NCI-H2227 treated with DMSO at 0.1 percent for 48 hours (cell line): ENCODE data around the gene FCAR.
"Not testable (repeated sequence)": the region's sequence is repeated elsewhere in the genome, so short reads cannot be mapped to it uniquely, and the experiment has no call there.

Experiments used
- DNase-seq: peaks from one replicate; lab custom pipeline; 2025; lab: John Stamatoyannopoulos, UW

Gene FCAR

GRCh38 chr19:54873990-54874389 lies at the start of gene FCAR:
FCAR (plus strand) TSS chr19:54874235; CDS start chr19:54874290, 55 bp downstream.
- DNase-seq, result no peak

GRCh38 chr19:54824416-54824815 lies 49.6 kb upstream of the FCAR start:
- DNase-seq, result not testable (repeated sequence)

GRCh38 chr19:54825326-54825725 lies 48.7 kb upstream of the FCAR start:
- not testable (repeated sequence) for DNase-seq

- not testable (repeated sequence) for DNase-seq
Measured at GRCh38 chr19:54828064-54828463, 46.0 kb upstream of the FCAR start.

- not testable (repeated sequence) for DNase-seq
Measured at GRCh38 chr19:54832496-54832895, 41.5 kb upstream of the FCAR start, which contains the start of gene KIR2DS4. KIR2DS4 (plus strand) TSS chr19:54832676.

- DNase-seq, result not testable (repeated sequence)
Measured at GRCh38 chr19:54835126-54835525, 38.9 kb upstream of the FCAR start.

GRCh38 chr19:54837522-54837921 lies 36.5 kb upstream of the FCAR start:
- DNase-seq, result not testable (repeated sequence)

- DNase-seq, result not testable (repeated sequence)
Measured at GRCh38 chr19:54843171-54843570, 30.9 kb upstream of the FCAR start.

- not testable (repeated sequence) for DNase-seq
Measured at GRCh38 chr19:54850061-54850640, 23.9 kb upstream of the FCAR start, which contains the start of gene KIR3DL2. KIR3DL2 (plus strand) TSS chr19:54850443; CDS start chr19:54850476, 33 bp downstream.

- no peak for DNase-seq
Measured at GRCh38 chr19:54850930-54851329, 23.1 kb upstream of the FCAR start.

GRCh38 chr19:54851353-54851752 lies 22.7 kb upstream of the FCAR start:
- no peak for DNase-seq

- not testable (repeated sequence) for DNase-seq
Measured at GRCh38 chr19:54855241-54855640, 18.8 kb upstream of the FCAR start.

- not testable (repeated sequence) for DNase-seq
Measured at GRCh38 chr19:54858476-54858875, 15.6 kb upstream of the FCAR start.

GRCh38 chr19:54859421-54859820 lies 14.6 kb upstream of the FCAR start:
- not testable (repeated sequence) for DNase-seq

- DNase-seq, result not testable (repeated sequence)
Measured at GRCh38 chr19:54863459-54863858, 10.6 kb upstream of the FCAR start.

GRCh38 chr19:54871696-54872095 lies 2.3 kb upstream of the FCAR start:
- no peak for DNase-seq

- no peak for DNase-seq
Measured at GRCh38 chr19:54875506-54875905, 1.5 kb downstream of the FCAR start.

- no peak for DNase-seq
Measured at GRCh38 chr19:54877471-54877870, 3.4 kb downstream of the FCAR start.

- DNase-seq, result no peak
Measured at GRCh38 chr19:54881884-54882283, 7.8 kb downstream of the FCAR start.

- DNase-seq, result no peak
Measured at GRCh38 chr19:54882758-54883157, 8.7 kb downstream of the FCAR start.

GRCh38 chr19:54883228-54883627 lies 9.2 kb downstream of the FCAR start:
- DNase-seq, result no peak

- DNase-seq, result no peak
Measured at GRCh38 chr19:54888239-54888638, 14.2 kb downstream of the FCAR start.

- no peak for DNase-seq
Measured at GRCh38 chr19:54889566-54889965, 15.5 kb downstream of the FCAR start.

GRCh38 chr19:54893406-54893805 lies 19.4 kb downstream of the FCAR start:
- DNase-seq, result no peak
